Measurements from ENCODE around the gene TMEM255B. TPM values are rescaled to one million over a fixed set of nuclear protein-coding genes. Genes with fewer than 3 reads are reported as not detected.

TMEM255B gene
- total and polyA plus RNA-seq, 9 donors = 1.9 to 9.2 (median 6.4) TPM

DNA sequence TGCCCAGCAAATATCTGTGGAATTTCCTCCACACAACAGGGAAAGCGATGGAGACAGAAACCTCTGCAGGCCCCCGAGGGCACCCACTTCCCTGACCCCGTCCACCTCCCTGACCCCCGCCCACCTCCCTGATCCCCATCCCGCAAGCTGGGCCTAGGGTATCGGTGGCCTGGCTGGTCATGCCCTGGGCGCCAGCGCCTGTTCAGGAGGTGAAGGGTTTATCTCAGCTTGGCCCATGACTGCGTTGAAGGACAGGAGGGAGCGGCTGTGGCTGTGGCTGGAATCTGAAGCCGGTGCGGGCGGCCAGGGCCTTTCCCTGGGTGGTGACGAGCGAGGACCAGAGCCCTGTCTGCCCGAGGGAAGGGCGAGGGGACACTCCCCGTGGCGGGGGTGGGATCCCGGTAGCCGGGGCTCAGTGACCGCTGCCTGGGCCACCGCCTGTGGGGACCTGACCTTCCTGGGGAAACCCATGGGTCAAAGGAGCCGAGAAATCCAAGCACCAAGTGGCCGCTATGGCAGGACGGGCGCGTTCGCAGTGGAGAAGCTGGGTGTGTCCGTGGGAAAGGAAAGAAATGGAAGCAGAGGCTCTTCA, 84.1 kb downstream of the TMEM255B start:
- peaks cover 28% of the 10 kb centered on the region for H3K4me1 ChIP-seq (ENCODE audit: control insufficient read depth, insufficient read depth, low read length)
- H3K27ac ChIP-seq (ENCODE audit: low read length) = no peak overlapping the region
- 87% methylated on average over 21 of the region's 30 CpGs for WGBS (ENCODE audit: insufficient coverage)
- H3K27me3 ChIP-seq (ENCODE audit: control insufficient read depth, insufficient read depth, low read length) = no peaks in the 10 kb centered on the region
- H3K4me3 ChIP-seq (ENCODE audit: low read length) = no peak overlapping the region
- DNase-seq = no peak
- peaks cover 11% of the 10 kb centered on the region for H3K36me3 ChIP-seq (ENCODE audit: control insufficient read depth, insufficient read depth, low read length)
- no peaks in the 10 kb centered on the region for H3K9me3 ChIP-seq (replicated peaks; ENCODE audit: control insufficient read depth, low read depth, low read length)

DNA sequence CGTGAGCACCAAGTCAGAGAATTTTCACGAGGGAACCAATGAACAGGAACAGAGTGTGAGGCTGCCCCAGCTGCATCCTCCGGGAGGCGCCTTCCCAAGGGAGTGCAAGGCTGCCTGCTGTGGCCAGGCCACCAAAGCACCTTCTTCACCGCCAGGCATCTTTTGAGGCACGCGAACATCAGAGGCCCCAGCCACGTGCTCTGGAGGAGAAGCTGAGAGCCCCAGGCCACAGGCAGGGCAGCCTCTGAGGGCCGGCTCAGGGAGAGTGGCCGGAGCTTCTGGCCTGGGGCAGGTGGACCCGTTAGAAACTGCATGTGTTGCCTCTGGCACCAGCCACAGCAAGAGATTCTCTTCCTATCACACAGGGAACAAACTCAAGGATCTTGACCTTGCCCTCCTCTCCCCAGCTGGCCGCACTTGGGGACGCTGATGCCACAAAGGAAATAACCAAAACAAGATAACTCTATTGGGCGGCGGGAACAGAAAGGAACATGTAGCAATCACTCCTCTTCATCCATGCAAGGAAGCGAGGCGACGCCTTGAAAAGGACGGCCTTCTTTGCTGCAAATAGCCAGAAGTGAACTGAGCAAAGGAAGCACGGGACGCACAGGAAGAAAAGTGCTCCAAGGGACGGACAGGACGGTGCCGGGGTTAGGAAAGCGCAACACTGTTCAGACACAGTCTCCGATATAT, 85.0 kb downstream of the TMEM255B start:
- no peaks in the 10 kb centered on the region for H3K27me3 ChIP-seq (ENCODE audit: control insufficient read depth, insufficient read depth, low read length)
- H3K4me1 ChIP-seq (ENCODE audit: control insufficient read depth, insufficient read depth, low read length) = peaks cover 19% of the 10 kb centered on the region
- peaks cover 8% of the 10 kb centered on the region for H3K36me3 ChIP-seq (ENCODE audit: control insufficient read depth, insufficient read depth, low read length)
- H3K4me3 ChIP-seq (ENCODE audit: low read length) = no peak overlapping the region
- DNase-seq = no peak
- H3K27ac ChIP-seq (ENCODE audit: low read length) = no peak overlapping the region
- 72% methylated on average over 22 of the region's 26 CpGs for WGBS (ENCODE audit: insufficient coverage)
- no peaks in the 10 kb centered on the region for H3K9me3 ChIP-seq (replicated peaks; ENCODE audit: control insufficient read depth, low read depth, low read length)

DNA sequence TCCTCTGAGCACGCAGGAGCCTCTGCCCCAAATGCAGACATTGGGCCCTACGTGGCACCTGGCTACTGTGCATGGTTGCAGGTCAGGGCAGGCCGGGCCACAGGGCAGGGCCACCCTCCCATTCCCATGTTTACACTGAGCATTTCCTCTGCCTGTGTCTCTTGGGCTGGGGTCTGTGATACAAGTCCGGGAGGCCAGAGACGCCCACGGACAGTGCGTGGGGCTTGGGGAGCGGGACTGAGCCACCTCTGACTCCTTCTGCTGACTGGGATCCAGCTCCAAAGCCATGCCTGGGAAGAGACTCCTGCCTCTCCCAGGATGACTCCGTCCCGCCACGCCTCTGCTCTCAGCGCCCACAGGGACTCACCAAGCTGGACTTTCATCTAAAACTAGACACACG, 86.0 kb downstream of the TMEM255B start:
- no peaks in the 10 kb centered on the region for H3K9me3 ChIP-seq (replicated peaks; ENCODE audit: control insufficient read depth, low read depth, low read length)
- no peak overlapping the region for H3K4me3 ChIP-seq (ENCODE audit: low read length)
- peaks cover 11% of the 10 kb centered on the region for H3K4me1 ChIP-seq (ENCODE audit: control insufficient read depth, insufficient read depth, low read length)
- H3K27me3 ChIP-seq (ENCODE audit: control insufficient read depth, insufficient read depth, low read length) = no peaks in the 10 kb centered on the region
- no peak for DNase-seq
- H3K36me3 ChIP-seq (ENCODE audit: control insufficient read depth, insufficient read depth, low read length) = peaks cover 8% of the 10 kb centered on the region
- WGBS (ENCODE audit: insufficient coverage) = 81% methylated on average over 9 of the region's 13 CpGs
- no peak overlapping the region for H3K27ac ChIP-seq (ENCODE audit: low read length)

DNA sequence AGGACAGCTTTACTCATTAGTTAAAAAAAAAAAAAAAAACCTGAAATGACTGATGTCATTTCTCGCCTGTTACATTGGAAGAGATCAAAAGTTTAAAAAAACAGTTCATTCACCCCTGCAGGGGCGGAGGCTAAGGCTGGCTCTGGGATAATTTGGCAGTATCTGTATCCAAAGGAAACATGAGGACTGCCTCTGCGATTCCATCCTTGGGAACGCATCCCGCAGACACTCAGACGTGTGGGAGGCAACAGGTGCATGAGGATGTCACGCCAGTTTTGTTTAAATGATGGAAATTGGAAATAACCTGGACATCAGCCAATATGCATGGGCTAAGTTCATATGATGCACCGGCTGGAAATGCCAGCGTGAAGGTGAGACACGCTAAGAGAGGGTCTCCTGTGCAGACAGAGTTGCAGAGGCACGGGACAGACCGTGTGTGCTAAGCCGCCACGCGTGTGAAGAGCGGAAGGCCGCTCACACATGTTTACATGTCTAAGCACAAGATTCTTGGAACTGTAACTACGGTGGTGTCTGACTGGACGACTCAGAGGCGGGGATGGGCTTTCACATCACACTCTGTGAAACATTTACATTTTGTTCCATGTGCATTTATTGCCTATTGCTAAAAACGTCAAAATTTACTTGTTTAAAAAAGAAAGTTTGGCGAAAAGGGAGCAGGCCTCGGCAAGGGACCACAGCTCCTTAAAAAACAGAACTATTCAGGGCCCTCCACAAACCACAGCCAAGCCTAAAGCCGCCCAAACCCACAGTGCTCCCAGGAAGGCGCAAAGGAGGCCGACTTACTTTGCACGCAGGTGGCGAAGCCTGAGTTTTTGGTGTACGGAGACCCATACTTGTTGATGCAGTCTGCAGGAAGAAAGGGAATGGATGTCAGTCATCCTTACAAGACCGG, 87.0 kb downstream of the TMEM255B start:
- Histone ChIP-seq H3K9me3 (replicated peaks; ENCODE audit: control insufficient read depth, low read depth, low read length) (no peaks in the 10 kb centered on the region), H3K27ac (ENCODE audit: low read length) (no peak overlapping the region), H3K27me3 (ENCODE audit: control insufficient read depth, insufficient read depth, low read length) (no peaks in the 10 kb centered on the region), H3K4me3 (ENCODE audit: low read length) (no peak overlapping the region), H3K4me1 (ENCODE audit: control insufficient read depth, insufficient read depth, low read length) (peaks cover 2% of the 10 kb centered on the region), H3K36me3 (ENCODE audit: control insufficient read depth, insufficient read depth, low read length) (peaks cover 3% of the 10 kb centered on the region)
- no peak for DNase-seq
- WGBS (ENCODE audit: insufficient coverage) = 74% methylated on average over 22 of the region's 30 CpGs

DNA sequence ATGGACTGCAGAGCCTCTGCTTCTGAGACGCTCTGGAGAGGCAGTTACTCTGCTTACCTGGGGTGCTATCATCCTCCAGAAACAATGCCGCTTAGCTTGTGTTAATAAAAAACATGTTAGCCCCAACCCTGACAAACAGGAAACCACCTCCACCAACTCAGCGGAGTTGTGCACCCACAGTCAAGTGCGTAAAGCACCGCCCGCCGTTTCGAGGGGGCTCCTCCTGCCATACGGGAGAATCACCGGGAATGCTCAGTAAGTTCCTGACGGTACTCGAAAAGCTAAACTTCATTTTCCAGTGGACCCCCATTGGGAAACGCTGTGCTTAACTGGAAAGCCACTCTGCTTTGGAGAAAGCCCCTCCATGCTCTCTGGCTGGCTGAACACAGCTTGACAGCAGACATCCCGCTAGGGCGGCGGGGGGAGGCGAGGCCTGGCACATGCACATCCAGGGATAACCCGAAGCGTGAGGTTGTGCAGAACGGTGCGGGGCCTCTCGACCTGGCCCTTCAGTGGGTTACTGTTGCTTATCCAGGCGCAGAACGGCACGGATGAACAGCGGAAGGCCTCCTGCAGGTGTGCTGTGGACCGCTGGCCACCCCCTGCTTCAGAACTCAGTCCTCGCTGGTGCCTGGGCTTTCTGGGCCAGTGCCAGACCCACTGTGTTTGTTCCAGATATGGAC, 87.8 kb downstream of the TMEM255B start:
- Histone ChIP-seq H3K9me3 (replicated peaks; ENCODE audit: control insufficient read depth, low read depth, low read length) (no peaks in the 10 kb centered on the region), H3K27ac (ENCODE audit: low read length) (no peak overlapping the region), H3K4me3 (ENCODE audit: low read length) (no peak overlapping the region), H3K27me3 (ENCODE audit: control insufficient read depth, insufficient read depth, low read length) (no peaks in the 10 kb centered on the region), H3K36me3 (ENCODE audit: control insufficient read depth, insufficient read depth, low read length) (peaks cover 3% of the 10 kb centered on the region), H3K4me1 (ENCODE audit: control insufficient read depth, insufficient read depth, low read length) (no peaks in the 10 kb centered on the region)
- 86% methylated on average over 24 of the region's 28 CpGs for WGBS (ENCODE audit: insufficient coverage)
- no peak for DNase-seq

DNA sequence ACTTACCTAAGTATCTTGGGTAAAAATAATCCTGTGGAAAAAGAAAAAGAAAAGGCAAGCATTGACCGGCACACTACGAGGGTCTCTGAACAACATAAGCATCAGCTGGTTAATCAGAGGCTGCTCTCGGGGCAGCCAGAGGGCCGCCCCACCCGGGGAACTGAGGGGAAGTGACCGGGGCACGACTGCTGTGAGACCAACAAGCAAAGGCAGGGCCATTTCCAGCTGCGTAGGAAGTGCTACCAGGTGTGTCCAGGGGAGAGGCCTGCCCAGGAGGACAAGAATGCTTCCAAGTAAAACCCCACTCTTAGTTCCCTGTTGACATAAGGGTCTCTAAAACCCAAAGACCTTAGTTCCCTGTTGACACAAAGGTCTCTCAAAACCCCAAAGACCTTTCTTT, 89.0 kb downstream of the TMEM255B start:
- DNase-seq = peak; percentile 3
- Histone ChIP-seq H3K9me3 (replicated peaks; ENCODE audit: control insufficient read depth, low read depth, low read length) (no peaks in the 10 kb centered on the region), H3K36me3 (ENCODE audit: control insufficient read depth, insufficient read depth, low read length) (peaks cover 3% of the 10 kb centered on the region), H3K4me3 (ENCODE audit: low read length) (no peak overlapping the region), H3K27me3 (ENCODE audit: control insufficient read depth, insufficient read depth, low read length) (no peaks in the 10 kb centered on the region), H3K27ac (ENCODE audit: low read length) (no peak overlapping the region), H3K4me1 (ENCODE audit: control insufficient read depth, insufficient read depth, low read length) (peaks cover 5% of the 10 kb centered on the region)
- 66% methylated on average over 8 of the region's 8 CpGs for WGBS (ENCODE audit: insufficient coverage)

DNA sequence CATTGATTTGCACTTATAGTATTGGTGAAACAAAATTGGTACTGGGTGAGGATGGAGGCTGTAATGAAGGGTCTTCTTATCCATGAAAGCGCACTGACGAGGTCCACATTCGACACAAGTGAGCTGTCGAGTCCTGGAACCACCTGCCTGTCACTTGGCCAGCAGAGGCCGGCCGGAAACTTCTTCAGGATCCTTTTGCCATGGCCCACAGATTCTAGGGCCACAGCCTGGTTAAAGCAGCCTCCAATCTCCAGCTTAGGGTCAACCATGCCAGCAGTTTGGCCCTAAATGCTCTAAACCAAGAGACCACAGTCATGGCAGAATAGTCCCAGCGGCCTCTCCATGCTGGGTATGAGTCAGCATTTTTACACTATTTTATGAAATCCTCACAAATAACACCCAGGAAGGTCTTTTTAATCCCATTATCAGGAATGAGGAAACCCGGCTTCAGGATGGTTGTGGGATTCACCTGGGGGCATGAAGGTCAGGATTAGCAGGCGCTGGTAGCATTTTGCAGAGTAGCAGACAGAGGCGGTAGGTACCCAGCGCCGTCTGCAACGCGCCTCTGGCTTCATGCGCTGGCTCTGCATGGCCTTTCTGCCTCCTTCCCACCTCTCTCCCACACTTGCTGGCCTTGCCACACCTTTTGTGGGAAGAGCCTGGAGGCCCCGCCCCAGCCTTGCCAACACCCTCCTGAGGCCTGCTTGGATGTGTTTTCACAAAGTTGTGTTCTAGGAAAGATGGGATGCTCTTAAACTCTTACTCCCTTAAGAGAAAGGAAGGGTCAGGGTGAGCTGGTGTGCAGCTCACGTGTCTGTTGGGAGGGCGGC, 89.6 kb downstream of the TMEM255B start:
- no peak overlapping the region for H3K4me3 ChIP-seq (ENCODE audit: low read length)
- WGBS (ENCODE audit: insufficient coverage) = 87% methylated on average over 12 of the region's 18 CpGs
- no peaks in the 10 kb centered on the region for H3K27me3 ChIP-seq (ENCODE audit: control insufficient read depth, insufficient read depth, low read length)
- no peak for DNase-seq
- peaks cover 9% of the 10 kb centered on the region for H3K4me1 ChIP-seq (ENCODE audit: control insufficient read depth, insufficient read depth, low read length)
- H3K9me3 ChIP-seq (replicated peaks; ENCODE audit: control insufficient read depth, low read depth, low read length) = no peaks in the 10 kb centered on the region
- H3K27ac ChIP-seq (ENCODE audit: low read length) = no peak overlapping the region
- H3K36me3 ChIP-seq (ENCODE audit: control insufficient read depth, insufficient read depth, low read length) = peaks cover 3% of the 10 kb centered on the region

DNA sequence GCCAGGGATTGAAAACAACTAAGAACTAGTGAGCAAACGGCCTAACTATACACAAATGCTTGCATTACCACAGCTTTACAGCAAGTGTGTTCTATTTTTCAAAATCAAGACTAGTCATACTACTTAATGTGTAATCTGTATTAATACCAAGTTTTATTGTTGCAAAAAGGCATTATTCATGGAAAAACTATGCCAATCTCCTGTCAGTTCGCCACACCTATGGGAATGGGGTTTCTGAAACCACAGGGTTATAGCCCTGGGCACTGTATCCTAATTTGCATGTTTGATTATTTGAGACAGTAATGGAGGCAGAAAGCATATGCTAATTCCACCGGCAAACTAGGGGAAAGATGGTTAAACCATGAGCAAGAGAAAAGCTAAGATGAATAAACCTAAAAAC, 90.5 kb downstream of the TMEM255B start:
- H3K27me3 ChIP-seq (ENCODE audit: control insufficient read depth, insufficient read depth, low read length) = no peaks in the 10 kb centered on the region
- H3K36me3 ChIP-seq (ENCODE audit: control insufficient read depth, insufficient read depth, low read length) = peaks cover 3% of the 10 kb centered on the region
- no peak overlapping the region for H3K27ac ChIP-seq (ENCODE audit: low read length)
- no peak overlapping the region for H3K4me3 ChIP-seq (ENCODE audit: low read length)
- no peaks in the 10 kb centered on the region for H3K9me3 ChIP-seq (replicated peaks; ENCODE audit: control insufficient read depth, low read depth, low read length)
- WGBS (ENCODE audit: insufficient coverage) = no CpG with 5 or more reads among the region's 3 CpGs
- peaks cover 18% of the 10 kb centered on the region for H3K4me1 ChIP-seq (ENCODE audit: control insufficient read depth, insufficient read depth, low read length)
- DNase-seq = no peak

DNA sequence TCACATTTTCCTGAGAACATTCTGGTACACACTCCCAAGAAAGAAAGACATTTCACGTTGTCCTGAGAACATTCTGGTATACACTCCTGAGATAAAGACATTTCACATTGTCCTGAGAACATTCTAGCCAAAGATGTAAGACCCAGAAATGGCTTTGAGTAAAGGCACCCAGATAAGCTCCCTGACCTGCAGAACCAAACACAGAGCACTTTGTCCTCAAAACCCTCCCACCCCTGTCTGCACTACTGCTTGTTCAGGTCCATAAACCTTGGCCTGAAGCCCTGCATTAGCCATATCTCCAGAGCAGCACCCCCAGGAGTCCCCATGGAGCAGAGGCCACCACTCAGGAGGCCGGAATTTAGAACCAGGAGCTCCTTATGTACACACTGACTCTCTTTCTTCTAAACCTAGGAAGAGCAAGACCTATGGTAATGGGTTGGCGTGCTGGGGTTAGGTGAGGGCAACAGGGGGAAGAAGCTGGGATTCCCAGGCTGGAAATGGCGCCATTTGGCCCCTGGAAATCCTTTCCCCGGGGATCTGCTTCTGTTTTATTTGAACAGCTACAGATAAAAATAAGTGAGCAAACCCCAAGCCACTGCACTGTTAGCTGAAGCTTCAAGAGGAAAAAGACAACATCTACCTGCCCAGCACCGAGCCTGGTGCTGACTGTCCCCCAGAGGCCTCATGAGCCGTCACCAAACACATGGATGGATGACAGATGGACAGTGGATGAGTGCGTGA, 91.1 kb downstream of the TMEM255B start:
- Histone ChIP-seq H3K4me3 (ENCODE audit: low read length) (no peak overlapping the region), H3K36me3 (ENCODE audit: control insufficient read depth, insufficient read depth, low read length) (peaks cover 3% of the 10 kb centered on the region), H3K4me1 (ENCODE audit: control insufficient read depth, insufficient read depth, low read length) (peaks cover 24% of the 10 kb centered on the region), H3K9me3 (replicated peaks; ENCODE audit: control insufficient read depth, low read depth, low read length) (no peaks in the 10 kb centered on the region), H3K27me3 (ENCODE audit: control insufficient read depth, insufficient read depth, low read length) (no peaks in the 10 kb centered on the region), H3K27ac (ENCODE audit: low read length) (no peak overlapping the region)
- WGBS (ENCODE audit: insufficient coverage) = 90% methylated on average over 6 of the region's 8 CpGs
- DNase-seq = no peak
